Measurements from ENCODE around the gene PNP.
"Not testable (repeated sequence)": the region's sequence is repeated elsewhere in the genome, so short reads cannot be mapped to it uniquely, and the experiment has no call there.

DNA sequence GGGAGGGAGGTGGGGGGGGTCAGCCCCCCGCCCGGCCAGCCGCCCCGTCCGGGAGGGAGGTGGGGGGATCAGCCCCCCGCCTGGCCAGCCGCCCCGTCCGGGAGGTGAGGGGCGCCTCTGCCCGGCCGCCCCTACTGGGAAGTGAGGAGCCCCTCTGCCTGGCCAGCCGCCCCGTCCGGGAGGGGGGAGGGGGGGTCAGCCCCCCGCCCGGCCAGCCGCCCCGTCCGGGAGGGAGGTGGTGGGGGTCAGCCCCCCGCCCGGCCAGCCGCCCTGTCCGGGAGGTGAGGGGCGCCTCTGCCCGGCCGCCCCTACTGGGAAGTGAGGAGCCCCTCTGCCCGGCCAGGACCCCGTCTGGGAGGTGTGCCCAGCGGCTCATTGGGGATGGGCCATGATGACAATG is 37.5 kb downstream of the PNP start:
- TF ChIP-seq, protein P1, sequence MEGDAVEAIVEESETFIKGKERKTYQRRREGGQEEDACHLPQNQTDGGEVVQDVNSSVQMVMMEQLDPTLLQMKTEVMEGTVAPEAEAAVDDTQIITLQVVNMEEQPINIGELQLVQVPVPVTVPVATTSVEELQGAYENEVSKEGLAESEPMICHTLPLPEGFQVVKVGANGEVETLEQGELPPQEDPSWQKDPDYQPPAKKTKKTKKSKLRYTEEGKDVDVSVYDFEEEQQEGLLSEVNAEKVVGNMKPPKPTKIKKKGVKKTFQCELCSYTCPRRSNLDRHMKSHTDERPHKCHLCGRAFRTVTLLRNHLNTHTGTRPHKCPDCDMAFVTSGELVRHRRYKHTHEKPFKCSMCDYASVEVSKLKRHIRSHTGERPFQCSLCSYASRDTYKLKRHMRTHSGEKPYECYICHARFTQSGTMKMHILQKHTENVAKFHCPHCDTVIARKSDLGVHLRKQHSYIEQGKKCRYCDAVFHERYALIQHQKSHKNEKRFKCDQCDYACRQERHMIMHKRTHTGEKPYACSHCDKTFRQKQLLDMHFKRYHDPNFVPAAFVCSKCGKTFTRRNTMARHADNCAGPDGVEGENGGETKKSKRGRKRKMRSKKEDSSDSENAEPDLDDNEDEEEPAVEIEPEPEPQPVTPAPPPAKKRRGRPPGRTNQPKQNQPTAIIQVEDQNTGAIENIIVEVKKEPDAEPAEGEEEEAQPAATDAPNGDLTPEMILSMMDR (IDR thresholded peaks at IDR 0.05; ENCODE audit: low read depth, low read length, missing input control): not testable (repeated sequence)
- TF ChIP-seq FOXA1, REST (IDR thresholded peaks at IDR 0.05): not testable (repeated sequence)

Data from liver (tissue), 2 donors.